ENCODE measurements around the gene TSPAN10.

TSPAN10 gene

DNA sequence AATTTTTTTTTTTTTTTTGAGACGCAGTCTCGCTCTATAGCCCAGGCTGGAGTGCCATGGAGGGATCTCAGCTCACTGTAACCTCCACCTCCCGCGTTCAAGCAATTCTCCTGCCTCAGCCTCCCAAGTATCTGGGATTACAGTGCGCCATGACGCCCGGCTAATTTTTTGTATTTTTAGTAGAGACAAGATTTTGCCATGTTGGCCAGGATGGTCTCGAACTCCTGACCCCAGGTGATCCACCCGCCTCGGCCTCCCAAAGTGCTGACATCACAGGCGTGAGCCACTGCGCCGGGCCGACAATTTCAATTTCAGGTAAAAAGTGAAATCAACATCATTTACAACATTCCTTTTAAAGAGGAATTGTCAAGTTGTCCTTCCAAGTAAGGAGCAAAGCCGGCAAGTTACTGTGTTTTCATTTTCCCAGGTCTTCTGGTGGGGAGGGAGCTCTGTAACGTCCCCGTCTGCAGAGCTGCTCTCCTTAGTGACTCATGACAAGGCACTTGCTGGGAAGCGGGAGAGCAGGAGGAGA is 957 bp upstream of the TSPAN10 start:
- no peak for DNase-seq

GRCh38 chr17:81638683-81639082 is 1.7 kb downstream of the TSPAN10 start:
- DNase-seq = no peak

DNA sequence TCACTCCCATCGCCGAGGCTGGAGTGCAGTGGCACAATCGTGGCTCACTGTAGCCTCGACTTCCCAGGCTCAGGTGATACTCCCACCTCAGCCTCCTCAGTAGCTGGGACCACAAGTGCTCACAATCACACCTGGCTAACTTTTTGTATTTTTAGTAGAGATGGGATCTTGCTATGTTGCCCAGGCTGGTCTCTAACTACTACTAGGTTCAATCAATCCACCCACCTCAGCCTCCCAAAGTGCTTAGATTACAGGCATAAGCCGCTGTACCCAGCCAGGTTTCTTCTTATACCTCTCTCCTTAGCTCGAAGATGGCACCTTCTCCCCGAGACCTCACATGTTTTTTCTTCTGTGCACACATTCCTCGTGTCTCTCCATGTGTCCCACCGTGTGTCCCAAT is 3.0 kb downstream of the TSPAN10 start:
- no peak for DNase-seq

DNA sequence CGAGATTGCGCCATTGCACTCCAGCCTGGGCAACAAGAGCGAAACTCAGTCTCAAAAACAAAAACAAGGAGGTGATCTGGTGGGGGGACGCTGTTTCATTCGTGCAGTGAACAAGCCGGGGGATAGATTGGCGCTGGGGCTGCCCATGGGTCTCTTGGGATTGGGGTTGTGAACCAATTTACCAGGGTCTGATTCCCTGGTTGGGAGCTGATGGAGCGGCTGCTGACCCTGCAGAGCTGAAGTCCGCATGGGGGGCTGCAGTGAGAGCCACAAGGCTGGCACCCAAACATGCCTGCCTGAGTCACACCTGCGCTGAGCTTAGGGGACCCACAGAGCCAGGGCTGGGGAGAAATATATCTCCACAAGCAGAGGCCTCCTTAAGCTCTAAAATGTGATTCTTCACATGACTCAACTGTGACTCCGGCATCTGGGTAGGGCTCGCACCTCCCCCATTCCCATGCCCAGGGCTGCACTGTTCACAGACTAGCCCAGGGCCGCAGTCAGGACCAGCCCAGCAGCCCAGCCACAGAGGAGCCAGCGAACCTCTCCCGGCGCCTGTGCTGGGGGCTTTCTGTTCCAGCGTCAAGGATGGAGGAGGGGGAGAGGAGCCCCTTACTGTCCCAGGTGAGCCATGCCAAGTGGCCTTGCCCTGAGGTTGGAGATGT is 5.0 kb downstream of the TSPAN10 start:
- DNase-seq = no peak

DNA sequence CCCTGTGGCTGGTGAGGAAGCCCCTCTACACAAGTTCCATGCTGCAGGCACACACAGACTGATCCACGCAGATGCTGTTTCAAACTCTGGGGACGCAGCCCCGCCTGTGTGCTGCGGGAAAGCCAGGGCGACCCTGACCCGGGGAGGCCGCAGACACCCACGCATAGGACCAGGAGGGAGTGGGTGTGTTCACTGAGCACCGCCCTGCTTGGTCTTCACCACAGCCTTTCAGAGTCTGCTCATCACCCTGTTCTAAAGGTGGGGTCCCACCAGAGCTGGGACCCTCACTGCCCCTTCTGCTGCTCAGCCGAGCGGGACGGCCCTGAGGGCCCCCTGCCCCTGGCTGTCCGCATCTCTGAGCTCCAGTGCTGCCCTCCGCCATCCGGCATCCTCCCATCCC is 7.5 kb downstream of the TSPAN10 start:
- DNase-seq = no peak

GRCh38 chr17:81644976-81645952 is 8.3 kb downstream of the TSPAN10 start:
- peak; percentile 27 for DNase-seq

DNA sequence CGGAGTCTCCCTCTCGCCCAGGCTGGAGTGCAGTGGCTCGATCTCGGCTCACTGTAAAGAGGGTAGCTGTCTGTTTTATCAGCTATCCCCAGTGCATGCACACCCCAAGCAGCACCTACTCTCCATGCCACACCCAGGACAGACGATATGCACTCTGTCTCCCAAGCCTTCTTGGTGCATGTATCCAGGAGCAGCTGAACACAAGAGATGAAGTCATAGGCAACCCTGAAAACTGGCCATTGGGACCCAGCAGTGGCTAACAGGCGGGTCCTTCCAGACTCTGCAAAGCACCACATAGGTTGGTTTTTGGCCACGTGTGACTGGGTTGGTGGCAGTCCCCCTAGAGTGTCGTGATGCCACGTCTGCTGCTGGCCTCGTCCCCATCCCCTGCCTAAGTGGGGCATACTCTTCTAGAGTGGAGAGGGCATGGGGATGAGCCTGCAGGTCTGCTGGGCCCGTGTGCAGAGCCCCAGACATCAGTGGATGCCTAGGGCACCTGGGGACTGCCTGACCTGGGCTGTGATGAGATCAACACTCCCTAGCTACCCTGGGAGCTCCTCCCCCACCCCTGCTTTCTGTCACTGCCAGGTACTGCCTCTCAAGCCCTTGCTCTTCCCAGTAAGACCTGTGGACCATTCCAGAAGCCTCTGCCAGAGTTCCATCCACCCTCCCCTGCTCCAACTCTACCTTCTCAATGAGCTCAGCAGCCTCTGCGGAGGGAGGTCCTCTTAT is 10.0 kb downstream of the TSPAN10 start:
- no peak for DNase-seq

GRCh38 chr17:81647640-81648012 is 10.6 kb downstream of the TSPAN10 start:
- no peak for DNase-seq

DNA sequence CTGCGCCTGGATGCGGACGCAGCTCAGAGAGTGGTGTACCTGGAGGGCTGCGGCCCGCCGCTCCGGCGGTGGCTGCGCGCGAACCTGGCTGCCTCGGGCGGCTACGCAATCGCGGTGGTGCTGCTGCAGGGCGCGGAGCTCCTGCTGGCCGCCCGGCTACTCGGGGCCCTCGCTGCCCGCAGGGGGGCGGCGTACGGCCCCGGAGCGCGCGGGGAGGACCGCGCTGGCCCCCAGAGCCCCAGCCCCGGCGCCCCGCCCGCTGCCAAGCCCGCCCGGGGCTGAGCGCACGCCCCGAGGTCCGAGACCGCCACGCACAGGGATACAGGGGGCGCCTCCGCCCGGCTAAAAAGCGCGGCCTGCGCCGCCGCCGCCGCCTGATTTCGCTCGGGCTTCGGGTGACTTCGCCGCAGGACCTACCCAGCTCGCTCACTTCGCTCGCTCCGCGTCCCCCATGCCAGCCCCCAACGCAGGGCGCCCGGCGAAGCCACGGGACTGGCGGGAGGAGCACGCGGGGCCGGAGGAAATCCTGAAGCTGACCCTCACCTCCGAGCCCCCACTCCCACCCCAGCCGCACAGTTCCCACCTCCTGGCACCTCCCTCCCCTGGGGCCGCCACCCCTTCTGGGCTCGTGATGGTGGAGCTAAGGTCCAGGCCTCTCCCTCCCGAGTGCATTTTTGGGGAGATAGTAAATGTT is 11.2 kb downstream of the TSPAN10 start:
- DNase-seq = no peak

DNA sequence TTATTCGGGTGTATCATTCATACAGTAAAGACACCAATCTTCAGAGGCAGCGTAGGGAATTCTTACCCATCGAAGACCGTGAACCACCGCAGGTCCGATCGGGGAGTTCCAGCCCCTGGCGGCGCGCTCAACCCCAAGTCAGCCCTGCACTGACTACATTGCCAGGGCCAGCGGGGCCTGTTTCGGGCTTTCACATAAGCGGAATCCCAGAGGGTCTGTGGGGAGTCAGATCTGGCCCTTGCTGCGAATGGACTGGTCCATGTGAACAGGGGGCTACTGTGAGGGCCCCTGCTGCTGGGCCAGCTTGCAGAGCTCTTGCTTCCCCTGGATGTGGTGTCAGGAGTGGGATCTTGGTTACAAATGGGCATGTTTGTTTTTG is 11.7 kb downstream of the TSPAN10 start:
- DNase-seq = no peak

DNA sequence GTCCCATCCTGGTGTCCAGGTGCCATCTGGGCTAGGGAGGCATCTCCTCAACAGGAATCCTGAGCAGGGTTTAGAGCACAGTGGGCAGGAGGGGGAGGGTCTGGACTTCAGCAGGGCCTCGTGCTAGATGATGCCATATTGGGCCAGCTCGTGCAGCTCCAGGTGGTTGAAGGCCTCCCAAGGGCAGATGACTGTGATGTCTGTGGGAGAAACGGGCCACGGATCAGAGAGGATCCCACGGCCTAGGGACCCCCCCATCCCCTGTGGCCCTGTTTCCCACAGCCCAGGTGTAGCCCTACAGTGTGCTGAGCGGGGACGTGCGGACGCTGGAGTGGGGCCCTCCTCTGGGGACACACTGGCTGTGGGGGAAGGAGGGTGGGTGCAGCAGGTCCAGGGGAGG is 14.0 kb downstream of the TSPAN10 start:
- no peak for DNase-seq

GRCh38 chr17:81651692-81652091 is 14.7 kb downstream of the TSPAN10 start:
- no peak for DNase-seq

DNA sequence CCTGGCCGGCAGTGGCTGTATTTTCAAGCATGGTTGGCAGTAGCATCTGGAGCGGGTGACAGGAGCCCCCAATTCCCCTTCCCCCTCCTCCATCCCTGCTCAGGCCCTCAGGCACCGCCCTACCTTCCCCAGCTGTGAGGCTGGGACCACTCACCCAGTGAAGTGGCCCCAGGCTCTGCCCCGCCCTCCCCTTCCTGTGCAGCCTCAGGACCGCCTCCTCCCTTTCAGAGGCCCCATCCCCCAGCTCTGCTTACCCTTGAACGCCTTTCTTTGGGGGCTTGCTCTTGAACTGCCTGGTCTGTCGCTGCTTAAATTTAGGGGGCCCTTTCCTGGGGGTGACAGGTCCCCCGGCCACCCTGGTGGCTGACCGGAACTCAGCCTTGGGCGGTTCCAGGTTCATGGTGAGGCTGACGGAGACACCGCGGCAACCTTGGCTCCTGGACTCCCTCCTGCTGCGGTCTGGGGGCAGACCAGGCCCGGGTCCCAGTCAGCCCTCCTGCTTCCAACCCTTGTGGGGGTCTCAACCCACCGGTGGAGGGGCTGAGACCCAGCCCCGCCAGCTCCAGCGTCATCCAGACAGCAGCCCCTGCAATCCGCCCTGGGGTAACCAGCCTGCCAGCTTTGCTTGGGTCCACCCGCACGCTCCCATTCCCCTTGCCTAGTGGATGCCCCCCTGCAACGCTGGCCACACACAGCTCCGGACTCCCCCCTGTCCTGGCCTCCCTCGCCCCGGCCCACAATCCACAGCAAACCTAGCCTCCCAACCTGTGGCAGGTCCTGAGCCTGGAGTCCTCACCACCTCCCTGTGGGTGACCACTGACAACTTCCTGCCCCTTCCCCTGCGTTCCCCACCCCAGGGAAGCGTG is 16.1 kb downstream of the TSPAN10 start:
- no peak for DNase-seq

DNA sequence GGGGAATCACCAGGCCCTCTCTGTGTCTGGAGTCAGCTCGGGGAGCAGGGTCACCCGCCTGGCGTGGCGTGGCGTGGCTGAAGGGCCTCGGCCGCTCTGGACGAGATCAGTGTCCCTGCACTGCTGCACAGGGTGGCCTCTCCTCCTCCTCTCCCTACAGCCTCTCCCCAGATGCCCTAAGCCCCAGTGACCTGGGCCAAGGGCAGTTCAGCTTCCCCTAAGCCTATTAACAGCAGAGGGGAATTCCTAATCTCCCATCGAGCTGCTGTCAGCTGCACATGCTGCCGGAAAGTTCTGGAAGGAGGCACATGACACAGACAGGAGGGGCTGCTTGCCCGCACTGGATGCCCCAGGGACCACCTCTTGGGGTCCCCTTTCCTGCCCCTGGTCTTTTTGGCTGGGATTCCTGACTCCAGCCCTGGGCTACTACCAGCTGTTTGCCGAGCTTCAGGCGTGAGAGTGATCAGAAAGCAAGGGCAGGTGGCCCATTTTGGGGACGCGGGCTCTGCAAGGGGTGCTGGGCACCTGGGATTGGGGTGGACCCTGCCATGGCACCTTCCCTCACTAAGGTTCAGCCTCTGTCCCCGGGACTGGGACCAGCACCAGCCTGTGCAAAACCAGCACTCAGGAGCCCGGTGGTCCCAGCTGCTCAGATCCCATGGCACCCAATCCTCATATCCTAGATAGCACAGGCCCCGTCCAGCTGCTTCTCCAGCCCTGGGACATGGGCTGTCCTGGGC is 18.6 kb downstream of the TSPAN10 start:
- no peak for DNase-seq

DNA sequence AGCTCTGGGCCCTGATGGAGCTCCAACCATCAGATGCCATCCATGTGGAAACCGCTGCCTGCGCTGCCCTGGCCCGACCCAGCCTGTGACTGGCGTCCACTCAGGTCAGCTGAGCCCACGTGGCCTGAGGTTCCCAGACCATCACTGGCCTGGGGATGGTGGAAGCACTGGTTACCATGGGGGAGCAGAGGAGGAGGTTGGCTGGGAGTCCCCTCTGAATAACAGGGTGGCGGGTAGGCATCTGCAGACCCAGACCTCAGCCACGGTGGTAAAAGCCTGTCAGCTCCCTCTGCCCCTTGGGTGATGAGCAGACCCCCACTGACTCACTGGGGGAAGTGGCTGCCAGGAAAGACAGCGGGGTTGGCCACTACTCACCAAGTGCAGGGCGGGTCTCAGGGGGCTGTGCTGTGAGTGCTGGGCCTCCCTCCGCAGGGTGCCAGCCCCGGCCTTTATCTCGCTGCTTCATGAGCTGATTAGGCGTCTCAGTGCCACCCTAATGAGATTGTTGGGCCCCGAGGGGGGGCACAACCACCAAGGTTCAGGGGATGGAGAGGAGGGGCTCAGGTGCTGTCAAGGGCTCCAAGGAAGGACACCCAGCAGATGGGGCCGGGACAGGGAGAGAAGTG is 19.2 kb downstream of the TSPAN10 start, which contains the start of gene PDE6G:
TSS of gene PDE6G (minus strand) at position 425 of the 626 bp plus-strand sequence. CDS start 3,237 bp downstream, outside the sequence.
- DNase-seq = no peak

GRCh38 chr17:81656835-81657234 is 19.8 kb downstream of the TSPAN10 start:
- DNase-seq = peak; percentile 40

- DNase-seq = peak; percentile 23
These were observed 22.0 kb downstream of the TSPAN10 start for GRCh38 chr17:81659038-81659437.

GRCh38 chr17:81660441-81660840 is 23.4 kb downstream of the TSPAN10 start:
- no peak for DNase-seq

DNA sequence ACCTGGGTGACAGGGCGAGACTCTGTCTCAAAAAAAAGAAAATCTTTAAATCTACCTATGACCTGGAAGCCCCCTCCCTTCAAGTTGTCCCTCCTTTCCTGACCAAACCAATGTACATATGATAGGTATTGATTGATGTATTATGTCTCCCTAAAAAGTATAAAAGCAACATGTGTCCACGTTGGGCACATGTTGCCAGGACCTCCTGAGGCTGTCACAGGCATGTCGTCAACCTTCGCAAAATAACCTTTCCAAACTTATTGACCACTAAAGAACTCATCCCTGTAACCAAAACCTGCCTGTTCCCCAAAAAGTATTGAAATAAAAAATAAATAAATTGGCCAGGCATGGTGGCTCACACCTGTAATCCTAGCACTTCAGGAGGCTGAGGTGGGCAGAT is 25.0 kb downstream of the TSPAN10 start:
- DNase-seq = no peak

GRCh38 chr17:81664051-81664470 is 27.1 kb downstream of the TSPAN10 start:
- no peak for DNase-seq
